Measurements from ENCODE around the gene SLC47A2. TPM values are rescaled to one million over a fixed set of nuclear protein-coding genes. Genes with fewer than 3 reads are reported as not detected.
A peak's percentile ranks its signal among the peaks of the same experiment; 100 is the strongest.

Gene SLC47A2
- total and polyA plus RNA-seq, 2 donors from 2014 or later = 46.3 to 61.5 TPM

- Histone ChIP-seq H3K27ac (ENCODE audit: low read depth in 2 of 2, low read length in 2 of 2) (no peak overlapping the region), H3K4me1 (ENCODE audit: control insufficient read depth in 2 of 3, insufficient read depth in 2 of 3, low read depth in 1 of 3, low read length in 3 of 3) (peaks cover 0 to 15% (median 11%) of the 10 kb centered on the region in 3 donors), H3K36me3 (ENCODE audit: control insufficient read depth in 2 of 3, insufficient read depth in 3 of 3, low read length in 3 of 3) (no peaks in the 10 kb centered on the region), H3K9ac (ENCODE audit: low read length in 3 of 3) (no peak overlapping the region), H3K4me3 (ENCODE audit: low read length in 3 of 3) (no peak overlapping the region), H3K9me3 (ENCODE audit: control insufficient read depth in 2 of 3, insufficient read depth in 1 of 3, low read length in 3 of 3) (no peaks in the 10 kb centered on the region), H3K27me3 (ENCODE audit: control insufficient read depth, insufficient read depth, low read length) (no peaks in the 10 kb centered on the region)
- intact Hi-C loops (cut with DNase I) = no loop called here
- no peak for TF ChIP-seq CTCF (IDR thresholded peaks at IDR 0.05; ENCODE audit: borderline replicate concordance, extremely low read depth, insufficient read depth)
- no peak for FAIRE-seq
- DNase-seq = no peak
These were observed 33.7 kb upstream of the SLC47A2 start for GRCh38 chr17:19750020-19750572.

- Histone ChIP-seq H3K9ac (ENCODE audit: low read length in 3 of 3) (no peak overlapping the region), H3K27me3 (ENCODE audit: control insufficient read depth, insufficient read depth, low read length) (no peaks in the 10 kb centered on the region), H3K27ac (ENCODE audit: low read depth in 2 of 2, low read length in 2 of 2) (no peak overlapping the region), H3K4me3 (ENCODE audit: low read length in 3 of 3) (no peak overlapping the region), H3K4me1 (ENCODE audit: control insufficient read depth in 2 of 3, insufficient read depth in 2 of 3, low read depth in 1 of 3, low read length in 3 of 3) (peaks cover 0 to 15% (median 14%) of the 10 kb centered on the region in 3 donors), H3K36me3 (ENCODE audit: control insufficient read depth in 2 of 3, insufficient read depth in 3 of 3, low read length in 3 of 3) (no peaks in the 10 kb centered on the region), H3K9me3 (ENCODE audit: control insufficient read depth in 2 of 3, insufficient read depth in 1 of 3, low read length in 3 of 3) (no peaks in the 10 kb centered on the region)
- DNase-seq (no peak), FAIRE-seq (no peak)
- intact Hi-C loops (cut with DNase I) = no loop called here
- TF ChIP-seq CTCF (IDR thresholded peaks at IDR 0.05; ENCODE audit: borderline replicate concordance, extremely low read depth, insufficient read depth) = no peak
These were observed 32.4 kb upstream of the SLC47A2 start for GRCh38 chr17:19748807-19749193.

GRCh38 chr17:19747829-19748806 lies 31.7 kb upstream of the SLC47A2 start, which contains the start of gene ALDH3A1:
Gene ALDH3A1, minus strand, starts transcription at chr17:19748298. Its CDS starts 3,169 bp downstream, at chr17:19745129.
- intact Hi-C loops (cut with DNase I) = no loop called here
- Histone ChIP-seq H3K4me3 (ENCODE audit: low read length in 3 of 3) (no peak within 1 kb of the TSS), H3K36me3 (ENCODE audit: control insufficient read depth in 2 of 3, insufficient read depth in 3 of 3, low read length in 3 of 3) (no peaks in the 10 kb centered on the region), H3K27me3 (ENCODE audit: control insufficient read depth, insufficient read depth, low read length) (no peaks in the 10 kb centered on the region), H3K9ac (ENCODE audit: low read length in 3 of 3) (no peak within 1 kb of the TSS), H3K9me3 (ENCODE audit: control insufficient read depth in 2 of 3, insufficient read depth in 1 of 3, low read length in 3 of 3) (no peaks in the 10 kb centered on the region), H3K27ac (ENCODE audit: low read depth in 2 of 2, low read length in 2 of 2) (no peak within 1 kb of the TSS), H3K4me1 (ENCODE audit: control insufficient read depth in 2 of 3, insufficient read depth in 2 of 3, low read depth in 1 of 3, low read length in 3 of 3) (peaks cover 0 to 13% (median 7%) of the 10 kb centered on the region in 3 donors)
- TF ChIP-seq CTCF (IDR thresholded peaks at IDR 0.05; ENCODE audit: borderline replicate concordance, extremely low read depth, insufficient read depth) = no peak
- FAIRE-seq = no peak
- peak in 4 of 5 donors; percentile 75 to 85 (median 80) for DNase-seq
